SH-SY5Y (cell line): Measurements from ENCODE around the gene EFCAB11.

ENCODE experiments used
- GATA2 ChIP-seq: IDR thresholded peaks from 2 replicates; pipeline ENCODE4 v1.6.1; 2011; ENCODE audit warnings: mild to moderate bottlenecking, low read depth, low read length
- GATA3 ChIP-seq: IDR thresholded peaks from 2 replicates; pipeline ENCODE4 v1.6.1; 2011; ENCODE audit warnings: low read depth, mild to moderate bottlenecking, low read length, moderate library complexity

- no peak for TF ChIP-seq GATA2
- TF ChIP-seq GATA3 = no peak
Observed at GRCh38 chr14:89955745-89956660, 1.5 kb upstream of the EFCAB11 start, which contains the start of gene TDP1.
